Central memory CD8-positive, alpha-beta T cell (primary cell): ENCODE measurements around the gene NHLRC3.
"Not testable (repeated sequence)": the region's sequence is repeated elsewhere in the genome, so short reads cannot be mapped to it uniquely, and the experiment has no call there.

ENCODE experiments used
- ATAC-seq: fragments of 150-1000 bp; cut with Tn5 transposase; replicated peaks from 2 replicates; pipeline ENCODE4 v1.10.0; 2022; ENCODE audit warnings: mild to moderate bottlenecking, moderate FRiP score, moderate number of reproducible peaks; ENCODE audit not compliant: poor library complexity, severe bottlenecking; ENCODE audit errors: extremely low read depth
- DNase-seq, 2 donors: peaks; one replicate each; pipeline ENCODE4 v3.0.0; 2021; ENCODE audit warnings: low spot score in 2 of 2
- H3K27ac Mint-ChIP-seq: one replicate; pipeline ENCODE4 v1.8.0; 2022; ENCODE audit warnings: low read depth, mild to moderate bottlenecking, moderate library complexity, mixed read lengths
- H3K27me3 Mint-ChIP-seq: one replicate; pipeline ENCODE4 v1.8.0; 2022; ENCODE audit warnings: mixed read lengths
- H3K36me3 Mint-ChIP-seq: one replicate; pipeline ENCODE4 v1.8.0; 2022; ENCODE audit warnings: mild to moderate bottlenecking, moderate library complexity, mixed read lengths; ENCODE audit not compliant: insufficient read depth
- H3K4me1 Mint-ChIP-seq: one replicate; pipeline ENCODE4 v1.8.0; 2022; ENCODE audit warnings: mixed read lengths
- H3K4me3 Mint-ChIP-seq: one replicate; pipeline ENCODE4 v1.8.0; 2022; ENCODE audit warnings: mild to moderate bottlenecking, moderate library complexity, mixed read lengths
- H3K9me3 Mint-ChIP-seq: one replicate; pipeline ENCODE4 v1.8.0; 2022; ENCODE audit warnings: mixed read lengths

Gene NHLRC3, protein sequence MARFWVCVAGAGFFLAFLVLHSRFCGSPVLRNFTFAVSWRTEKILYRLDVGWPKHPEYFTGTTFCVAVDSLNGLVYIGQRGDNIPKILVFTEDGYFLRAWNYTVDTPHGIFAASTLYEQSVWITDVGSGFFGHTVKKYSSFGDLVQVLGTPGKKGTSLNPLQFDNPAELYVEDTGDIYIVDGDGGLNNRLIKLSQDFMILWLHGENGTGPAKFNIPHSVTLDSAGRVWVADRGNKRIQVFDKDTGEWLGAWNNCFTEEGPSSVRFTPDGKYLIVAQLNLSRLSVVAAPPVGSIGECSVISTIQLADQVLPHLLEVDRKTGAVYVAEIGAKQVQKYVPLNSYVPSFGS

GRCh38 chr13:39037880-39038568, at the start of gene NHLRC3, which contains the start of gene PROSER1:
Gene NHLRC3 (plus strand): TSS chr13:39038456. CDS start chr13:39038640, 184 bp downstream.
Gene PROSER1 (minus strand): TSS chr13:39038089. CDS start chr13:39037242, 847 bp downstream.
- Mint-ChIP-seq H3K36me3 (peaks cover 21% of the 10 kb centered on the region), H3K27ac (peak within 1 kb of the TSS; percentile 86), H3K4me3 (peak within 1 kb of the TSS; percentile 85), H3K4me1 (peaks cover 39% of the 10 kb centered on the region), H3K9me3 (no peaks in the 10 kb centered on the region), H3K27me3 (no peaks in the 10 kb centered on the region)
- peak; percentile 72 to 82 for DNase-seq
- peak; percentile 86 for ATAC-seq

DNA sequence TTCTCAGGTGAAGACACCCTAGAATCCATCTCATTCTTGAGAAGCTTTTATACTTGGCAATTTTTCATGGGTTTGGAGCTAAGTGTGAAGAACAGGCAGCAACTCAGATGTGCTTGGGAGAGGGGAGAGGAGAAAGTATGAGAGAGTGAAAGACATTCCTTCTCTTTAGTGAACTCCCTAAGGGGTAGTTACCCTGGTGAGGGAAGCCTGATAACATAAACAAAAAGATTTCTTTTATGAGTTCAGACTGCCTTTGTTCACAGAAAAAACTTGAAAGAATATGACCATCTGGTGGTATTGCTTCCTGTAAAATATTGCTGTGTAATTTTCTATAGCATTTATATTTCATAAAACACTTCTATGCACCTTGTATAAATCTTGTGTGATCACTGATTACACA, 47.6 kb upstream of the NHLRC3 start, which contains the start of gene STOML3:
TSS of gene STOML3 (minus strand) at position 139 of the 400 bp plus-strand sequence. CDS start at position 29, 110 bp downstream.
- DNase-seq = no peak
- Mint-ChIP-seq H3K9me3 (no peaks in the 10 kb centered on the region), H3K27ac (no peak within 1 kb of the TSS), H3K27me3 (no peaks in the 10 kb centered on the region), H3K4me1 (no peaks in the 10 kb centered on the region), H3K36me3 (peaks cover 2% of the 10 kb centered on the region), H3K4me3 (no peak within 1 kb of the TSS)
- ATAC-seq = no peak

GRCh38 chr13:38993381-38993780, 44.9 kb upstream of the NHLRC3 start:
- Mint-ChIP-seq H3K4me3 (no peak overlapping the region), H3K27me3 (no peaks in the 10 kb centered on the region), H3K9me3 (no peaks in the 10 kb centered on the region), H3K36me3 (no peaks in the 10 kb centered on the region), H3K4me1 (no peaks in the 10 kb centered on the region), H3K27ac (no peak overlapping the region)
- DNase-seq (no peak), ATAC-seq (no peak)

DNA sequence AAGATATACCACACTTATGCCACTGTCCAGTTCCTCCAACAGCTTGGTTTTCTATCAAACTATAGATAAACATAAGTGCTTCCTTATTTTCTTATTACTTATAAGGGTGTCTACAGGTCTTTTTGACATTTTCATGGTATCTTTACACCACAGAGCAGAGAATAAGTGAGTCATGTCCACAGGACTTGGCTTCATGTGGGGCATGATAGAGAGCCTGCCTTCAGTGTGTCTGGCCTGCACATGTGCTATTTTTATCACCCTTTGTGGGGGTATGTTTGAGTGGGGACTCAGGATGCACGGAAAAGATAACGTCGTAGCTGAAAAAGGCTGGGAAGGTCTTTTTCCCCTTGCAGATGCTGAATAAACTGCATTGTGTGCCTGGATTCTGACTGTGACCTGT, 39.5 kb upstream of the NHLRC3 start:
- Mint-ChIP-seq H3K27ac (no peak overlapping the region), H3K27me3 (no peaks in the 10 kb centered on the region), H3K4me3 (no peak overlapping the region), H3K4me1 (no peaks in the 10 kb centered on the region), H3K9me3 (no peaks in the 10 kb centered on the region), H3K36me3 (no peaks in the 10 kb centered on the region)
- no peak for DNase-seq
- no peak for ATAC-seq

GRCh38 chr13:39006371-39007111, 31.7 kb upstream of the NHLRC3 start:
- not testable (repeated sequence) for H3K9me3 Mint-ChIP-seq, ATAC-seq, H3K27me3 Mint-ChIP-seq, DNase-seq, H3K4me3 Mint-ChIP-seq, H3K4me1 Mint-ChIP-seq, H3K27ac Mint-ChIP-seq
- peaks cover 14% of the 10 kb centered on the region for H3K36me3 Mint-ChIP-seq

DNA sequence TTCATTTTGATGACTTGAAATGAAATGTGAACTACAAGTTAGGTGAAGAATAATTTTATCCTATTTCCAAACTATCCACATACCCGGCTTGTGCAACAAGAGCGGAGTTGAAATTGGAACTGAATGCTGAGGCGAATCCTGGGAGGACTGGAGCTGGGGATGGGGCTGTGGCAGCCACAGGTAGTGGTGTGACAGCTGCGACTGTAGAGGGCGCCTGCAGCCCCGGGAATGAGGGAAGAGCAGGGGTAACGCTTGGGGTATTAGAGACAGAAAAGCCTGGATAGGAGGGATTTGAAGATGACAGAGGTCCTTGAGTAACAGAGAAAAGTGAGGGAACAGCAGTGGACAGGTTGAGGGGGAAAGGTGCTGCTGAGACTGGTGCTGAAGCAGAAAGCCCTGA, 25.6 kb upstream of the NHLRC3 start:
- H3K36me3 Mint-ChIP-seq = peaks cover 52% of the 10 kb centered on the region
- no peaks in the 10 kb centered on the region for H3K9me3 Mint-ChIP-seq
- H3K4me1 Mint-ChIP-seq = no peaks in the 10 kb centered on the region
- ATAC-seq = no peak
- no peak overlapping the region for H3K4me3 Mint-ChIP-seq
- no peaks in the 10 kb centered on the region for H3K27me3 Mint-ChIP-seq
- no peak for DNase-seq
- peak overlapping the region; percentile 23 for H3K27ac Mint-ChIP-seq

- no peak for ATAC-seq
- no peak overlapping the region for H3K4me3 Mint-ChIP-seq
- peaks cover 59% of the 10 kb centered on the region for H3K36me3 Mint-ChIP-seq
- H3K27me3 Mint-ChIP-seq = no peaks in the 10 kb centered on the region
- peak overlapping the region; percentile 23 for H3K27ac Mint-ChIP-seq
- no peaks in the 10 kb centered on the region for H3K9me3 Mint-ChIP-seq
- H3K4me1 Mint-ChIP-seq = peaks cover 7% of the 10 kb centered on the region
- no peak for DNase-seq
Observed at GRCh38 chr13:39013462-39013861, 24.8 kb upstream of the NHLRC3 start.

GRCh38 chr13:39016087-39016486, 22.2 kb upstream of the NHLRC3 start:
- no peak for DNase-seq
- peak; percentile 40 for ATAC-seq
- no peak overlapping the region for H3K27ac Mint-ChIP-seq
- H3K4me3 Mint-ChIP-seq = no peak overlapping the region
- peaks cover 13% of the 10 kb centered on the region for H3K4me1 Mint-ChIP-seq
- H3K36me3 Mint-ChIP-seq = peaks cover 60% of the 10 kb centered on the region
- no peaks in the 10 kb centered on the region for H3K27me3 Mint-ChIP-seq
- no peaks in the 10 kb centered on the region for H3K9me3 Mint-ChIP-seq

- Mint-ChIP-seq H3K36me3 (peaks cover 61% of the 10 kb centered on the region), H3K9me3 (no peaks in the 10 kb centered on the region), H3K27ac (no peak overlapping the region), H3K4me1 (peaks cover 13% of the 10 kb centered on the region), H3K27me3 (no peaks in the 10 kb centered on the region), H3K4me3 (no peak overlapping the region)
- no peak for ATAC-seq
- DNase-seq = no peak
Observed at GRCh38 chr13:39016787-39017186, 21.5 kb upstream of the NHLRC3 start.

GRCh38 chr13:39020853-39021462, 17.3 kb upstream of the NHLRC3 start:
- no peak for DNase-seq
- H3K27ac Mint-ChIP-seq = no peak overlapping the region
- no peaks in the 10 kb centered on the region for H3K9me3 Mint-ChIP-seq
- peaks cover 63% of the 10 kb centered on the region for H3K36me3 Mint-ChIP-seq
- H3K4me1 Mint-ChIP-seq = peaks cover 13% of the 10 kb centered on the region
- H3K4me3 Mint-ChIP-seq = no peak overlapping the region
- no peak for ATAC-seq
- H3K27me3 Mint-ChIP-seq = no peaks in the 10 kb centered on the region

DNA sequence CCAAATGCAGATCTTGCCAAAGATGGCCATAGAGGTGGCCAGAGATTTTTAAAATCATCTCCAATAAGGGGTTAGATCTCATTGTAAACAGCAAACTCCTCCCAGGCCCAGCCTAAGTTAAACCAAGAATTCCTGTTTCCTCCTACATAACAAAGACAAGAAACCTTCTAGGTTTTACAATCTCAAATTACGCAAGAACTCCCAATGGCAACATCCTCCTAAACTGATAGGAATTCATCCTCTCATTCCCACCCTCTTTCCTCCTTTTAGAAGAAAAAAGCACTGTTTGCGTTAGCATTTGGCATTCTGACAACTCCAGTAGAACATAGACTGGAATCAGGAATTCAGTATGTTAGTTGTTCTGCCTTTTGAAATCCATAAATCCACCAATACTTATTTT, 14.9 kb upstream of the NHLRC3 start:
- no peak overlapping the region for H3K4me3 Mint-ChIP-seq

GRCh38 chr13:39023761-39024160, 14.5 kb upstream of the NHLRC3 start:
- H3K27me3 Mint-ChIP-seq = no peaks in the 10 kb centered on the region
- H3K4me1 Mint-ChIP-seq = peaks cover 7% of the 10 kb centered on the region
- no peaks in the 10 kb centered on the region for H3K9me3 Mint-ChIP-seq
- DNase-seq = no peak
- H3K36me3 Mint-ChIP-seq = peaks cover 63% of the 10 kb centered on the region
- no peak for ATAC-seq
- no peak overlapping the region for H3K27ac Mint-ChIP-seq
- H3K4me3 Mint-ChIP-seq = no peak overlapping the region

More for the DNA sequence above, 14.9 kb upstream of the NHLRC3 start:
- no peak overlapping the region for H3K27ac Mint-ChIP-seq
- DNase-seq (no peak), ATAC-seq (no peak)
- H3K4me1 Mint-ChIP-seq = peaks cover 12% of the 10 kb centered on the region
- H3K27me3 Mint-ChIP-seq = no peaks in the 10 kb centered on the region
- H3K36me3 Mint-ChIP-seq = peaks cover 63% of the 10 kb centered on the region
- H3K9me3 Mint-ChIP-seq = no peaks in the 10 kb centered on the region
